GM10248 (cell line): ENCODE results near the gene SPEG.

Experiments
- CTCF ChIA-PET: fragments of 300-600 bp; sonication (Branson Sonifier 250); formaldehyde crosslinking; extraction: SDS; loops from one replicate; lab custom pipeline; 2021; ENCODE audit warnings: antibody characterized with exemption; lab: Yijun Ruan, JAX
- POLR2A ChIA-PET: fragments of 350-650 bp; sonication (Branson Sonifier 250); formaldehyde crosslinking; extraction: SDS; loops from one replicate; lab custom pipeline; 2020; ENCODE audit warnings: antibody characterized with exemption; lab: Yijun Ruan, JAX
- DNase-seq: peaks from one replicate; pipeline ENCODE4 v3.0.0; 2012; ENCODE audit errors: extremely low spot score
- TF ChIP-seq, protein P1 (sequence below): IDR thresholded peaks from 2 replicates; pipeline ENCODE4 v1.5.1; 2012; ENCODE audit warnings: mild to moderate bottlenecking, low read depth; ENCODE audit errors: extremely low read depth, missing control alignments, control extremely low read depth

SPEG gene

DNA sequence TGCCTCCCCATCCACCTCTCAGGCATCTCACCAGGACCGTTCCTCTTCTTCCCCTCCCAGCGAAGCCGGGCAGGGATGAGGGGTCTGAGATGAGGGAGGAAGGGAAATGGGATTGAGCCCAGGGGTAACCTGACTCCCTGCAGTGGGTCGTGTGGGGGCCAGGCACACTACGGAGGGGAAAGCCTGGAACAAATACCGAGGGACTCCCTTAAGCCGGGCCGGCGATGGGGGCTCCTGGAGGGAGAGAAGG is 250 bp upstream of the SPEG start:
- ChIA-PET CTCF (interaction anchor here (1.0 to 1.9 kb wide), 5 partner anchors 12 to 95 kb away, joined by 3 to 6 read pairs (median 4); no protein-coding TSS in a partner anchor), POLR2A (no interaction called here)
- TF ChIP-seq, protein P1, sequence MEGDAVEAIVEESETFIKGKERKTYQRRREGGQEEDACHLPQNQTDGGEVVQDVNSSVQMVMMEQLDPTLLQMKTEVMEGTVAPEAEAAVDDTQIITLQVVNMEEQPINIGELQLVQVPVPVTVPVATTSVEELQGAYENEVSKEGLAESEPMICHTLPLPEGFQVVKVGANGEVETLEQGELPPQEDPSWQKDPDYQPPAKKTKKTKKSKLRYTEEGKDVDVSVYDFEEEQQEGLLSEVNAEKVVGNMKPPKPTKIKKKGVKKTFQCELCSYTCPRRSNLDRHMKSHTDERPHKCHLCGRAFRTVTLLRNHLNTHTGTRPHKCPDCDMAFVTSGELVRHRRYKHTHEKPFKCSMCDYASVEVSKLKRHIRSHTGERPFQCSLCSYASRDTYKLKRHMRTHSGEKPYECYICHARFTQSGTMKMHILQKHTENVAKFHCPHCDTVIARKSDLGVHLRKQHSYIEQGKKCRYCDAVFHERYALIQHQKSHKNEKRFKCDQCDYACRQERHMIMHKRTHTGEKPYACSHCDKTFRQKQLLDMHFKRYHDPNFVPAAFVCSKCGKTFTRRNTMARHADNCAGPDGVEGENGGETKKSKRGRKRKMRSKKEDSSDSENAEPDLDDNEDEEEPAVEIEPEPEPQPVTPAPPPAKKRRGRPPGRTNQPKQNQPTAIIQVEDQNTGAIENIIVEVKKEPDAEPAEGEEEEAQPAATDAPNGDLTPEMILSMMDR: no peak
- no peak for DNase-seq

- POLR2A ChIA-PET: no interaction called here
- DNase-seq: no peak
- CTCF ChIA-PET: interaction anchor here (1.2 to 1.5 kb wide), 3 partner anchors 12 to 33 kb away, joined by 3 to 6 read pairs (median 4); no protein-coding TSS in a partner anchor
- TF ChIP-seq, protein P1: no peak
These were observed 1.1 kb downstream of the SPEG start for GRCh38 chr2:219435701-219436100.

DNA sequence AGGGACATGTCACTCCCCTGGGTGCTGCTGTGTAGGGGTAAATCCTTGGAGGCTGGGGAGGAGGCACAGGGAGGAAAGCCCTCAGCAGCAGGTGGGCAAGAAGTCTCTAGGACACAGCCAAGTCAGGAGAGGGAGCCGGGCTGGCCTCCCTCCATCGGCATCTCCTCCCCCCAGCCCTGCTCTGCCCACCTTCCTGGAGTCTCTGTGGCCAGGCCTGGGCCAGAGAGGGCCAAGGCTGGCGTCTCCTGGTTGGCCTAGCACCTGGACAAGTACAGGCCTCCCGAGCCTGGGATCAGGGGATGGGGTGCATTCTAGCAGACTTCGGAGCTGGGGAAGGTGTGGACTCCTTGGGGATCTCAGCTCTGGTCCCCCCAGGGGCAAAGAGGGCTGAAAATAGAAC is 1.8 kb downstream of the SPEG start:
- no peak for DNase-seq
- ChIA-PET POLR2A (no interaction called here), CTCF (interaction anchor here (1.3 to 1.5 kb wide), 2 partner anchors 12 to 14 kb away, joined by 3 to 4 read pairs; no protein-coding TSS in a partner anchor)
- TF ChIP-seq, protein P1: no peak

GRCh38 chr2:219437141-219437540 is 2.5 kb downstream of the SPEG start:
- TF ChIP-seq, protein P1: no peak
- CTCF ChIA-PET: no interaction called here
- POLR2A ChIA-PET: no interaction called here
- DNase-seq: no peak

DNA sequence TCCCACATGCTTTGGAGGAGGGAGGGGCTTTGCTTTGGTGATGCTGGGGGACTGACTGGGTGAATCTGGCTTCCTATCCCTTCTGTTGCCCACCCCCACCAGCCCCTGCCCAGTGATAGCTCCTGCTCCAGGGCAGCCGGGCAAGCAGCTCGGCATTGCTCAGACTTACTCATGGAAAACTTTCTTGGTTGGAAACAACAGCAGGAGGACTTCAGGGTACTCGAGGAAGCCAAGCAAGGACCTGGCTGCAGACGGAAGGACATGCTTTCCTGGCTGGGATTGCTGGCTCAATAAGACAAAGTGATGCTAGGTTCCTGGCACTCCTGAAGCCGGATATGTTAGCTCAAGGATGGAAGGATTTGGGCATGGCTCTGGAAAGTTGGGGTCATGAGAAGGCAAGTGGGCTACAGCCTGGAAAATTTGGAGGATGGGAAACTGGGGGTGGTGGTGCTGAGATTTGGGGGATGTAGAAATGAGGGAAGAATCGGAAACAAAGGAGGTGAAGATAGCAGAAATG is 3.1 kb downstream of the SPEG start:
- CTCF ChIA-PET: interaction anchor here (1.4 kb wide), 1 partner anchor 13 kb away, joined by 3 read pairs; no protein-coding TSS in a partner anchor
- TF ChIP-seq, protein P1: no peak
- POLR2A ChIA-PET: no interaction called here
- DNase-seq: no peak

DNA sequence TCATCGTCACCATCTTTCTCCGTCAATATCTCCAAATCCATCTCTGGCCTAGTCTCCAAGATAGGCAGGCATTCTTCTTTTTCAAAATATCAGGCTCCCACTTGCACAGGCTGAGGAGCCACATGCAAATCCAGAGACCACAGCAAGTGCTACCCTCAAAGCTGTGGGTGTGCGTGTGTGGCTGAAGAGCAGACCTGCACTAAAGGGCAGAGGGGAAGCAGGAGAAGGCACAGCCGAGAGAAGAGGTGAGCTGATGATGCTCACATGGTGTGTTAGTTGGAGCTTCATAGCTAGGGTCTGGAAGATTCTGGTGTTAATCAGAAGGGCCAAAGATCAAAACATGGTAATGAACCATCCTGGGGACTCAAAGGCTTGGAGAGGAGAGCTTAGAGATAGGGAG is 3.8 kb downstream of the SPEG start:
- POLR2A ChIA-PET: no interaction called here
- CTCF ChIA-PET: interaction anchor here (1.1 to 1.6 kb wide), 5 partner anchors 12 to 106 kb away, joined by 3 to 7 read pairs (median 3); partner anchors contain the start of genes CHPF and TMEM198
- no peak for DNase-seq
- TF ChIP-seq, protein P1: no peak
